IPS-NIHi11 (cell line): Measurements from ENCODE around the gene FCN3.

ENCODE experiments used
- DNase-seq: peaks from one replicate; pipeline ENCODE4 v3.0.0; 2012; ENCODE audit warnings: mixed read lengths, low spot score

FCN3 gene

DNA sequence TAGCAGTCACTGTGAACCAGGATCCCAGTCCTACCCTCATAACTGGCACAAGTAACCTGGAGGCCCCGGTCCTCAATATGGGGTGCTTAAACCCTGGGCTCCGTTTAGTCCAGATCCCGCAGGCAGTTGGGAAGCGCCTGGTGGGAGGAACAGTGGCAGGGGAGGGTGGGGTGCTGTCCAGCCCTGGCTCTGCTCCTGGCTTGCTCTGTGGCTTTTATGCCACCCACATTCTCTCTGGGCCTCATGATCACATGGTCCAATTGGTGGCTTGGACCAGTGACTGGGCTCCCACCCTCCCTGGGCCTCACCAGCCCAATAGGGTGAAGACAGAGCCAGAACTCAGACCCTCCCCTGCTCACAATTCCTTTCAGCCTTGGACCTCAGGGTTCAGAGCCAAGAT, 5.6 kb upstream of the FCN3 start:
- no peak for DNase-seq

DNA sequence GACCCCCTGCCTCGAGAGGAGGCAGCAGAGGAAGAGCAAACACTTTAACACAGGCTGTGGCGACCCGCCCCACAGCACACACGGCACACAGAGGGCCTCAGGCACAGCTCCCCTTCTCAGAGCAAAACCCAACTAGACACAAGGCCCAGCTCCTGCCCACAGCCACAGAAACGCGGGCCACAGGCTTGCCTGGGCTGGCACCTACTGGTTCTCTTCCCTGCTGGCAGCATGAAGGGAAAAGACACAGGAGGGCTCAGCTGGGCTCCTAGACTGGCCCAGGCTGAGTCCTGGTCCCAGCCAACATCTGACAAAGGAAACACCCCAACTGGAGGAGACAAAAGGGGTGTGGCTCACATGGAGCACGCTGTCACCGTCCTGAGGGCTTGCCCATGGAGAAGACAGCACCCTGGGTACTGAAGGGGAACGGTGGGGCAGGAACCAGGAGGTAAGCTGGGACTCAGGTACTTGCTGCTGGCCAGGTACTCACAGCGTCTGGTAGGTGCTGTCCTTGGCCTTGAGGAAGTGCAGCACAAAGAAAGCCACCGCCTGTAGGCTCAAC, 5.0 kb upstream of the FCN3 start:
- no peak for DNase-seq

DNA sequence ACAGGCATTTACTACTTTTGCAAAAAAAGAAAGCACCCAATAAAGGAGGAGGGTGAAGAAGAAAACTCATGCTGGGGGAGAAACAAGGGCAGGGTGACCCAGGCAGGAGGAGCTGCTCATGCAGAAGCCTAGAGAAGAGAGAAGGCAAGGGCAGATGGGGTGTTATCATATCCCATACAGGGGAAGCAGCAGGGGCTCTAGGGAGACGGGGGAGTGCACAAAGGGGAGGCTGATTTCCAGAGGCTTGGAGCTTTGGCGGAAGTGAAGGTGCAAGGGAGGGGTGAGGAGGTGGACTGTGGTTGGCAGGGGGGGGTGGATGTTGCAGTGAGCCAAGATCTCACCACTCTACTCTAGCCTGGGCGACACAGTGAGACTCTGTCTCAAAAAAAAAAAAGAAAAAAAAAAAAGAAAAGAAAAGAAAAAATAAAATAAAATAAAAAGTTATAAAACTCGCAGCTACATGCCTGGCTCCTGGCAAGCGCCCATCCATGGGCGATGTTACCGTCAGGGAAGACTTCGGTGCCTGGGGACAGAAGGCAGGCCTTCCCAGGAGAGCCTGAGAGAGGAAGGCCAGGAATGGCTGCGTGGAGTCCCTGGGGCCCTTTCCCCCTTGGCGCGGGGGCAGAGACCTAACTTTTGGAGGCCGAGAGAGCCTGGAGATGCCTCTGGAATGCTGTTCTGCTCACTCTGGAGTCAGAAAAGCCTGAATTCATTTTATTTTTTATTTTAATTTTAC, 3.3 kb upstream of the FCN3 start:
- no peak for DNase-seq

DNA sequence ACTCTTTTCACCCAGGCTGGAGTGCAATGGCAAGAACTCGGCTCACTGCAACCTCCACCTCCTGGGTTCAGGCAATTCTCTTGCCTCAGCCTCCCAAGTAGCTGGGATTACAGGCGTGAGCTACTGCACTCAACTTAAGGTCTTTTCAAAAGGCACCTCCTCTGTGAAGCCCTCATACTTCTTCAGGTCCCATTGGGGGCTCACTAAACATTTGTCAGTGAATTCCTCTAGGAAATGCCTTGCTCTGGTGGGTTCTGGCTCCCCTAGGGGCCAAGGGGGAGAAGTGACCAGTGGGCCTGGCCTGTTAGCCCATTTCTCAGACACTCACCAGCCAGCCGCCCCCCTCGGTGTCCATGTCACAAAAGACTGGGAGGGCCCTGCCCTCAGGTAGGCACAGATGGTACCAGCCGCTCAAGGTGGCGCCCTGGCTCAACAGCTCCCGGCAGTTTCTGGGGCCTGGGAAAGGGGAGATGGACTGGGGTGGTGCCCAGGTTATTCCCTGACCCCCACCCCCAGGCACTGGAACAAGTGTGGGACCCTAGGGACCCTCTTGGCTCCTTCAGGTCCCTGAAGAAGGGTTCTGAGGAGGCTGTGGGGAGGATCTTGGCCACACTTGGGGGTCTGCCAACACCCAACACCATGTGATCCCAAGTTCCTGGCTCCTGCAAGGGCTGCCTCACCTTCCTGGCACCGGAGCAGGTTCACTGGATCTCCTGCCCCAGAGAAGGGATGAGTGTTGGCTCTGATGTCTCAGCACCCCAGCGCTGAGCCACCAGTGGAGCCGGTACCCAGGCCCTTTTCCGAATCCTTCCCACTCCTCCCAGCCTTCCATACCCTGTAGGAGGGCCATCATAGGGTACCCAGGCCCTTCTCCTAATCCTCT, 1.6 kb downstream of the FCN3 start:
- DNase-seq: peak; percentile 76

DNA sequence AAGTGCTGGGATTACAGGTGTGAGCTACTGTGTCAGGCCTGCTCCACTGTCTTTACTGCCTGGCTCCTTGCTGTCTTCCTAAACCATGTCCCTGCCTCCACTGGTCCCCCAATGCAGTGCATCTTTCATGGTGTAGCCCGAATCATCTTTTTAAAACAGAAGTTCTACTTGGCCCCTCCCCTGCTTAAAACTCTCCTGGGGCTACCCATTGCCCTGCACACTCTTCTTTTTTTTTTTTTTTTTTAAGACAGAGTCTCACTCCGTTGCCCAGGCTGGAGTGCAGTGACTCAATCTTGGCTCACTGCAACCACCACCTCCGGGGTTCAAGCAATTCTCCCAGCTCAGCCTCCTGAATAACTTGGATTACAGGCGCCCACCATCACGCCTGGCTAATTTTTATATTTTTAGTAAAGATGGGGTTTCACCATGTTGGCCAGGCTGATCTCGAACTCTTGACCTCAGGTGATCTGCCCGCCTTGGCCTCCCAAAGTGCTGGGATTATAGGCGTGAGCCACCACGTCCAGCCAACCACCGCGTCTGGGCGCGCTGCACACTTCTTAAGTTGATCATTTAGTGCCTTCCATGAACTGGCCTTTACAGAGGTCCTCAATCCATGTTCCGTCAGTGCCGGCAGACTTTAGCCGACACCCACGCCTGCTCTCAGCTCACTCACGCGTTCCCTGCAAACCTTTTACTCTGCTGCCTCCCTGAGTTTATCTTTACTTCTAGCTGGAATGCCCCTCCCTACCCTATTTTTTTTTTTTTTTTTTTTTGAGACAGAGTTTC, 2.4 kb downstream of the FCN3 start:
- DNase-seq: no peak

DNA sequence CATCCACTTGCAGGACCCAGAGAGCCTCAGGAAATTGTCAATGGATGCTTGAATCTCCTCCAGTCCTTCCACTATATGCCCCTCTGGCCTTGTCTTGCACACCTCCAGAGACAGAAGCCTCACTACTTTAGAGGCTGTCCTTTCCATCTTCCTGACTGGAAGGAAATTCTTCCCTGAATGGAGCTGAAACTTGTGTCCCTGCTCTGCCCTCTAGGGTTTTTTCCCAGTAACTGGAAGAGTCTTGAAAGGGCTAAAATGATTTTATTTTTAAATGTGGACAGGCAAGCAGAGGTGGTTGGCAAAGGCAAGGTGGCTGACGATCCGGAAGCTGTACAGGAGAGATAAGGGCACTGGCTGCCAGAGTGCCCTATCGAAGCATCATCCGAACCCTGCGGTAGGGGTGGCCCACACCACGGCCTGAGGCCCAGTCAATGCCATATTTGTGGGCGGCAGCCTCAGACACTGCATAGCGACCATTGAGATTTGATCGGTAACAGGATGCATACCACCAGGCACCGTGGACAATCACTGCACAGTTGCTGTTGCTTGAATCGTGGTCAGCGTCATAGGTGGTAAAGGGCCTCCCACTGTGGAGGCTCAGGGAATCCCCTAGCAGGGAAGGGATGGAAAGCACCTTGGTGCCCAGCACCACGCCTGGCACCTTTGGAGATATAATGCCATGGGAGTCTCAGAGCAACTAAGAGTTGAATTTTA, 5.6 kb downstream of the FCN3 start:
- DNase-seq: no peak

DNA sequence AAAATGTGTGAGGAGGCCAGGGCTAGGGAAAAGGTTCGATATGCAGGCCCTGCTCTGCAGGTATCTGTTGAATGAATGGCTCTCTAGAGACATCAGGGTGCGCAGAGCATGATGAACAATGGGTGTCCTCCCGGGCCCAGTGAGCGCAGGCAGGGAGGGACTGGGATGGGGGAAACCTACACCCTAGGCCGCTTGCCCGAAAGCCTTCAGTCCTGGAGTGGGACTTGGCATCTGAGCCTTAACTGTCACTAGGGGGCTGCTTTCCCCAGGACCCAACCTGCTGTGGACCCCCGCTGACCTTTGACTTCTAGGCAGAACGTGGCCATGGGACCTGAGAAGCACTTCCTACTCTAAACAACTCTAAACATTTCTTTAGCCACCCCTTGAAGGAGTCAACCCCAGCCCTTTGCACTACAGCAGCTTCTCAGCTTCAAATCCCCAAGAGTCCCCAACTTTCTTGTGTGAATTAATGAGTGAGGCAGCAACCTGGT, 7.4 kb downstream of the FCN3 start:
- no peak for DNase-seq

DNA sequence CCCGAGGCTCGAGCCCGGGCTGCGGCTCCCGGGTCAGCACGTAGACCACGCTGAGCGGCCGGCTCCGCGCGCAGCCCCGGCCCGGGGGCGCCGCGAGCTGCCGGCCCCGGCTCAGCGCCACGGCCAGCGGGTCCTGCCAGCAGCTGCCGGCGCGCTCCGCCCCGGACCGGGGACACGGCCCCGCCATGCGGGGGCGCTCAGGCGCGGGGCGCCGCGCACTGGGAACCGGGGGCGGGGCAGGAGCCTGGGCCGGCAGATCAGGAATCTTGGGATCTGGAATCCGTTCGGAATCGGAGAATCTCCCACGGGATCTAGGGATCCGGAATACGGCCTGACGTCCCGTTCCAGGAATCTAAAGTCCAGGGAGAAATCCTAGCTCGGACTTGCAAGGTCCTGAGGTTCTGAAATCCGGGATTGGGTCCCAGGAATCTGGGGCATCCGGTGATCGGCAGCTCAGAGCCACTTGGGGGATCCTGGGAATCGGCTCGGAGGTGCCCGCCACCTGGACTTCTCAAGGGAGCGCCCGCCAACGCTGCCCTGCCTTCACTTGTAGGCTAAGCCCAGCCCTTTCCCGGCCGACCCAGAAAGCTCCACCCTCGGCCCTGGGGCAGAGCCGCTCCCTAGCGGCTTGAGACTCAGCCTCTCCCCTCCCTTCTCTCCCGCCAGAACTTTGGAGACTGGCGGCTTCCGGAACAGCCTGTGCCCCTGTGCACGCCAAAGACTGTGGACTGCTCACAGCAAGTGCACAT, 8.0 kb downstream of the FCN3 start, which contains the start of gene MAP3K6:
TSS of gene MAP3K6 (minus strand) at position 551 of the 749 bp plus-strand sequence. CDS start at position 187, 364 bp downstream.
- peak; percentile 85 for DNase-seq

DNA sequence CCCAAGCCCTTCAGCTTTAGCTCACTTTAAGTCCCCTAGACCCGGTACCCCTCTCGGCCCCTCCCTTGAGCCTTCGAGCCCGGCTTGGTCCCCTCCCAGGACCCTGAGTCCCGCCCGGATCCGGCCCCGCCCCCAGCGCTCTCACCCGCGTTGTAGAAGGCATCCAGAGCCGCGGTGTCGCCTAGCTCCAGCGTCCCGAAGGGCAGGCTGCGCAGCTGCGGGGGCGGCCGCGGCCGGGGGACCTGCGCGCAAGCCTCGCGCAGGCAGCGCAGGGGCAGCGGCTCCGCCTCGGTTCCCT, 8.6 kb downstream of the FCN3 start:
- DNase-seq: peak; percentile 75

DNA sequence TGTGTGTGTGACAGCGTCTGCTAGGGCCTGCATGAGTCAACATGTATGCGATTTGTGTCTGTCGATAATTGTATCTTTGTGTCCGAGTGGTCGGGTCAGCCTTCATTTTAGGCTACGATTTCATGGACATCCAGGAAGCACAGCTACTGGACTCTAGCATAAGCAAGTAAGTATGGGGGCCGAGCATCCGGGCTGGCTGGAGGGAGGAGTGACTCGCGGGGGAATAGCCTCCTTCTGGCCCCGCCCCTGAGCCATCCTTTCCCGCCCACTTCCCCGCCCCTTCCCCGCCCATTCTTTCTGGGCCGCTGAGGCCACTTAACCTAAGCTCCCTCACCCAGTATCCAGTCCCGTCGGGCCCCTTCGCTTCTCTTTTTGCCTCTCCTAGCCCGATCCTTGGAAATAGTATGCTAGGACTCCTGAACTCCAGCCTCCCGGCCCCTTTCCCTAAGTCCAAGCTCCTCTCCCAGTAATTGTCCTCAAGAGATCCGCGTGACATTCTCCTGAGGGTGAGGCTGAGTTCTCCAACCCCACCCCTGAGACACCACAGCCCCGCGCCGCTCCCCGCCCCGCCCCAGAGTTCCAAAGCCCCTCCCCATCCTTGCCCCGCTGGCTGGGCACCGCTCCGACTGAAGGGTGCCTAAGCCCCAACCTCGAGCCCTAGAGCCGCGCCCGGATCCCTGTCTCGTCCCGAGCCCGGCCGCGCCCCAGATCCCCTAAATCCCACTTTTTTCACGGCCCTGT, 9.1 kb downstream of the FCN3 start:
- DNase-seq: peak; percentile 89

DNA sequence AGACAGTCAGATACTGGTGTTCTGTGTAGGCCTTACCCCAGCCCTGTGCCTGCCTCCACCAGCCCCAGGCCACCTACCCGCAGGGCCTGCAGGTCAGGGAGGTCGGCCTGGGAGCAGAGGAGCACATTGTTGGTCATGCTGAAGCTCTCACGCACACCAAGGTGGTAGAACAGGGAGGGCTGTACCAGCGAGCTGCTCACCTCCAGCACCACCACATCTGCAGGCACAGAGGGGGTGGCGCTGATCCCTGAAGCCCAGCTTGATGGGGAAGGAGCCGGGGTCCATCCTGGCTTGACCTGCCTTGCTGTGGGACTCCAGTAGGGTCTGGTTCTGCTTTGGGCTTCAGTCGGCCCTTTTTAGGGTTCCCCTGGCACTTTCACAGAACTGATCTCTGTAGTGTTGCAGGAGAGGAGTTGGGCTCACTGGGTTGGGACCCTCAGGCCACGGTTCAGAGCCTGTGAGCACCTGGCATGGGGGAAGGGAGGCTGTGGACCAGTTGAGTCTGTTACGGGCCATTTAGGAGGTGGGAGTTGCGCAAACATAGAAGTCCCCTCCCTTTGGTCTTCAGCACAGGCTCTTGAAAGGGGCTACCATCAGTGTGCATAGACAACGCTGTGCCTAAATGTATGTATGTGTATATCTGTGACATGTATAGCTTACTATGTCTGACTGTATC, 9.8 kb downstream of the FCN3 start:
- no peak for DNase-seq

DNA sequence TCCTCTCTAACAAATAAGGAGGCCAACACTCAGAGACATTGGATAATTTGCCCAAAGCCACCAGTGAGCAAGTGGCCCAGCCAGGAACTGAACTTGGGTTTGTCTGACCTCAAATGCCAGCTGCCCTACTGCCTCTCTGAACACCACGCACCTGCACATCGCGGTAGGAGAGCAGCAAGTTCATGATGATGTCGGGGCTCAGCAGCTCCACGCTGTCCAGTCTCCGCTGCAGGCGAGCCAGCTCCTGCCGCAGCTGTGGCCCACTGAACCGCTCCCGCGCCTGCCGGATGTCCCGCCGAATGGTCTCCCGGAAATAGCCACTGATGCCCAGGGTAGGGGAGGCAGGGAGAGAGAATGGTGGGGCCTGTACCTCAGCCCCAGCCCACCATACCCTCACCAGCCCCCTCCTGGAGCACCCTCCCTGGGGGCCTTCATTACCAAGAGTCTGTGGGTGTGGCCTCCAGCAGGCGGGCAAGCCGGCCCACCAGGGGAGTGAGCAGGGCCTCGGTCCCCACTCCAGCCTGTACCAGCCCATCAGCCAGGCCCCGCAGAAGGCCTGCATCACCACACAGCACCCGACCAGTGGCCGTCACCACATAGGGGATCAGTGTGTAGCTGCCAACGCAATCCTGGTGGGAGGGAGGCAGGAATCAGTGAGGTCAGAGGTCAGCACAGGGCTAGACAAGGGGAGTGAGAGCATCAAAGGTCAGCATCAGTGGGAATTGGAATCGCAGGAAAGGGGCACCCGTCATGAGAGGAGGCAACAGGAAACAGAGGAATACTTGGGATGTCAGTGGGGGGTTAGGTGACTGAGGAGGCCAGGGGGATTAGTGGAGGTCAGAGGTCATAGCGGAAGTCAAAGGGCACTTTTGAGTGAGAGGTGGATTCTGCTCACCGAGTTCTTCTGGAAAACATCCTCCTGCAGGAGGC, 10.6 kb downstream of the FCN3 start:
- no peak for DNase-seq

DNA sequence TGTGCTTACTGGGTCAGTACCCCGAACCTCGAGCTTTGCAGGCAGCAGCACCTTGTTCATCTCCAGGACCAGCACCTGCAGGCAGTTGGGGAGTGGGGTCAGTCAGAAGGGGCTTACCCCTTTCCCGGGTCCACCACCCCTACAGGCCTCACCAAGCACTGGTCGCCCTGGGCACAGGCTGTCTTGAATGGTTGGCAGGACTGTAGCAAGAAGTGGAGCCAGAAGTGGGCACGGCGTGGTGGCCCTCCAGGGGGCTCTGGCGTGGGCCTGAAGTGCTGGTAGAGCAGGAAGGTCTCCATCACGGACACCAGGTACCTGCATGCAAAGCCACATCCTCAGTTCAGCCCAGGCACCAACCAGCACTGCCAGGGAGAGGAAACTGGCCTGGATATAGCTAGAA, 13.1 kb downstream of the FCN3 start:
- no peak for DNase-seq

DNA sequence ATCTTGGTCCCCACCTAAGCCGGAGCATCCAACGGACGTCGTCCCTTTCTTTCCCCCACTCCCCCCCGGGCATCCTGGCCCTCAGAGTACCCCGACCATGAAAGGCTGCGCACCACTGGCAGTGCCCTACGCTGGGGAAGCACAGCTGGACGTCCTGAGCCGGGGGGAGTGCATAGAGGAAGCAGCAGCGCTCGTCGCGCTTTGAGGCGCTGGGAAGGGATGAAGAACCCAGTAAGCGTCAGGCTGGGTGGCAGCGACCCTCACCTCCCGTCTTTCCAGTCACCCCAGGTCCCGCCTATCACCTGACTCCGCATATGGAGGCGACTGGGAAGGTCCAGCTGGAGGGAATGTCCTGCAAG, 13.6 kb downstream of the FCN3 start:
- DNase-seq: no peak

DNA sequence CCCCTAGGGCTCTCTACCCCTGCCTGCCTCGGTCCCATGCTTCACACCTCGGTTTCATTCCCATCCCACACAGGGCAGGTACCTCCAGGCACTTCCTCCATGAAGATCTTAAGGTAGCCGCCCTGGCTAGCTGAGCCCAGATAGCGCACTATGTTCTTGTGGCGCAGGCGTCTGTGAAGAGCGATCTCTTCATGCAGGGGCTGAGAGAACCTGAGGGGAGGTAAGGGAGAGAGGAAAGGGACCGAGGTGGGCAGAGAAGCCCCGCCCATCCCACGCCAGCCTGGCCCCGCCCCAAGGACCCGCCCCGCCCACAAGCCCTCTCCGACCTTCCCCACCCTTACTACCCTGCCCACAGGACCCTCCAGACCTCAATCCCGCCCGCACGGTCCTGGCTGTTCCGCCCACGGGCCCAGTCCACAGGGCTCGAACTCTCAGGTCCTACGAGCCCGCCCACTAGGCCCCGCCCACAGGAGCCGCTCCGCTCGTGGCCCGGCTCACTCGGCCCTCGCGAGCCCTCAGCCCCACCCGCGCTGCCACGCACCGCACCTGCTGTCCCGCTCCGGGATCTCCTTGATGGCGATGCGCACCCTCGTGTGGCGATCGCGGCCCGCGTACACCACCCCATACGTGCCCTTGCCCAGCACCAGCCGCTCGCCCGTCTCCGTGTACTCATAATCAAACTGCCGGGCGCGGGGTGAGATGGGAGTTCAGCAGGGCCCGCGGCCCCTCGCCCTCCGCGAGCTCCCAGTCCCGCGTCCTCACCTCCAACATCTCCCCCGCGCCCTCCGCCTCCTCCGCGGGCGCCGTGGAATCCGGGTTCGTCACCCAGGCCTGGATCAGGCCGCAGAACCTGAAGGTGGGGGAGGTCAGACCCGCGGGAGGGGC, 14.2 kb downstream of the FCN3 start:
- DNase-seq: peak; percentile 79

DNA sequence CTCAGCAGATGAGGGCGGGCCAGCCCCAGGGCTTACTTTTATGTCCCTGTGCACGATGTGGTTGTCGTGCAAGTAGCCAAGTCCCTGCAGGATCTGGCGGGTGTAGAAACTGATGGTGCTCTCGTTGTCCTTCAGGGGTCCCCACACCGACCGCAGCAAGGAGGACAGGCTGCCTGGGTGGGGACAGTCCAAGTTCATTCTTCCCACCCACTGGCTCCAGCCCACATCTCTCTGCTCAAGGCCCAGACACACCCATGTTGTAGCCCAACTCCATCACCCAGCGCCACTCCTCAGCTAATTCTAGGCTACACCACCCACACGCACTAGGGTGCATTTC, 14.8 kb downstream of the FCN3 start:
- DNase-seq: no peak

DNA sequence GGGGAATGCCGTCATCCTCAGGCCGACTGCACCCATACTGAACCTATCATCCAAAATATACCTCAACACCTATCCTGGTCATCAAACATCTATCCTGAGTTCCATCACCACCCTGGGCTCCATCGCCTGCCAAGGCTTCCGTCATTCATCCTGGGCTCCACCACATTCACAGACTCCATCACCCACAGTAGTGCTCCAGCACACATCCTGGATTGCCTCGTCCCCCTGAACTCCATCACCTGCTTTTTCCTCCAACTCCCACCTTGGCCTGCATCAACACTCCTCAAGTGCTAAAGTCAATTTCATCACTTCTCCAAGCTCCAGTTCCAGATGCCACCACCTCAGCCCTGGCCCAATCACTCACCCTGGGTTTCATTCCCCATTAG, 15.7 kb downstream of the FCN3 start:
- no peak for DNase-seq
